Activated CD8-positive, alpha-beta memory T cell treated with anti-CD3 and anti-CD28 coated beads, Interleukin-2, amount 50 U/mL, for 1 hour (primary cell): ENCODE measurements around the gene IL23A.
"Not testable (repeated sequence)": the region's sequence is repeated elsewhere in the genome, so short reads cannot be mapped to it uniquely, and the experiment has no call there.

Source experiments
- DNase-seq: peaks from one replicate; pipeline ENCODE4 v3.0.0-alpha.2; 2020; ENCODE audit errors: extremely low read depth

Gene IL23A, protein sequence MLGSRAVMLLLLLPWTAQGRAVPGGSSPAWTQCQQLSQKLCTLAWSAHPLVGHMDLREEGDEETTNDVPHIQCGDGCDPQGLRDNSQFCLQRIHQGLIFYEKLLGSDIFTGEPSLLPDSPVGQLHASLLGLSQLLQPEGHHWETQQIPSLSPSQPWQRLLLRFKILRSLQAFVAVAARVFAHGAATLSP

DNA sequence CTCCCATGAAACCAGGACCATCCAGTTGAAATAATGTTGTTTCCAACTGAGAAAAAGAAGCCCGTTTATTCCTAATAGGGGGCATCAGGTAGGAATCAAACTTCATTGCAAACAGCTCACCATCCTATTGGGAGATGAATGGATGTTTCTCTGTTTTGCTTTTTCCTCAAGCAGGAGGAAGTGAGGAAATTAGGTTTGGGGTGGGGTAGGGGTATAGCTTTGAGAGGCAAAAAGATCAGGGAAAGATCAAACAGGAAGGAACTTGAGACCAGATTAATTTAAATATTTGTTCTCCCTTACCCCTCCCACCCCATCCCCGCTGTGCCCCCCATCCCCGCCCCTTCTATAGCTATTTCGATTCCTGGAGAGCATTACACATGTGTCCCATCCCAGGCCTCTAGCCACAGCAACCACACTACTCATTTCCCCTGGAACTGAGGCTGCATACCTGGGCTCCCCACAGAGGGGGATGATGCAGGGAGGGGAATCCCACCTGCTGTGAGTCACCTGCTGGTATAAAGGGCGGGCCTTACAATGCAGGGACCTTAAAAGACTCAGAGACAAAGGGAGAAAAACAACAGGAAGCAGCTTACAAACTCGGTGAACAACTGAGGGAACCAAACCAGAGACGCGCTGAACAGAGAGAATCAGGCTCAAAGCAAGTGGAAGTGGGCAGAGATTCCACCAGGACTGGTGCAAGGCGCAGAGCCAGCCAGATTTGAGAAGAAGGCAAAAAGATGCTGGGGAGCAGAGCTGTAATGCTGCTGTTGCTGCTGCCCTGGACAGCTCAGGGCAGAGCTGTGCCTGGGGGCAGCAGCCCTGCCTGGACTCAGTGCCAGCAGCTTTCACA is at the start of gene IL23A:
Gene IL23A, plus strand, starts transcription at position 577 of the 850 bp plus-strand sequence. Its CDS starts 161 bp downstream, at position 738.
- DNase-seq: peak; percentile 83

DNA sequence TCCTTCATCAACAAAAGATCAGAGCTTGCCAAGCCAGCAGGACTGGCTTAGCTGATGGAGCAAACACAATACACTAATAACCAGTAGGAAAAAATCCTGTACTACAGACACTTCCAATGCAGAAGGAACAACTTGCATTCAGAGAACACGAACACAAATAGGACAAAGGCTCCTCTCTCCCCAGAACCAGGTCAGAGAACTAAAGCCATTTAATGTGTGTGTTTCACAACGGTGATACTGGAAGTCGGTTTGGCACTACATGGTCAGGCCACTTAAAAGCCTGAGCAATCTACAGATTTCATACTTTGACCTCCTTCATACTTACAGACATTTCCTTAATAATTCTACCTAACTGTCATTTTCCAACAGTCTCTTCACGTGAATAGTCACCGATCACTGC is 44.9 kb upstream of the IL23A start:
- DNase-seq: no peak

DNA sequence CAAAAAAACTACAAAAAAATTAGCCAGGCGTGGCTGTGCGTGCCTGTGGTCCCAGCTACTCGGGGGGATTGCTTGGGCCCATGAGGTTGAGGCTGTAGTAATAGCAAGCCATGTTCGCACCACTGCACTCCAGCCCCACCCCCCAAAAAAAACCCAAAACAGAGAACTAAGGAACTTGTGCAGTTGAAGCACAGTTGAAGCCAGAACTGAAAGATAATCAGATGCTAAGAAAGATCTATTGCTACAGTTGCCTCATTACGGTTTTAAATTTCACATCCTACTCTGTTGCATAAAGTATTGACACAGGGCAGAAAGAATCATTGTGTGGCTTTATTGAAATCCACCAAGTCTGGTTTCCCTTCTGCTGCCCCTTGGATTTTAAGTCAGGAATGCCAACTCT is 42.4 kb upstream of the IL23A start:
- no peak for DNase-seq

DNA sequence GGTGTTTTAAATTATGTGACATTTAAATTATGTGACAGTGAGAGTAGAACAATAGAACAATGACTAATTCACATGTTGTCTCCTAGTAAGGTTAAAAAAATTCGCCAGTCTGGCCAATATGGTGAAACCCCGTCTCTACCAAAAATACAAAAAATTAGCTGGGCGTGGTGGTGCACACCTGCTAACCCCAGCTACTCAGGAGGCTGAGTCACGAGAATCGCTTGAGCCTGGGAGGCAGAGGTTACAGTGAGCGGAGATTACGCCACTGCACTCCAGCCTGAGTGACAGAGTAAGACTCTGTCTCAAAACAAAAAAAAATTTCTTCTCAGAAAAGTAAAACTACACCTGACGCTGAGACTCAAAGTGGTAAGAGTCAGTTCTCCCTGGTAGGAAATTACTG is 41.3 kb upstream of the IL23A start:
- no peak for DNase-seq

DNA sequence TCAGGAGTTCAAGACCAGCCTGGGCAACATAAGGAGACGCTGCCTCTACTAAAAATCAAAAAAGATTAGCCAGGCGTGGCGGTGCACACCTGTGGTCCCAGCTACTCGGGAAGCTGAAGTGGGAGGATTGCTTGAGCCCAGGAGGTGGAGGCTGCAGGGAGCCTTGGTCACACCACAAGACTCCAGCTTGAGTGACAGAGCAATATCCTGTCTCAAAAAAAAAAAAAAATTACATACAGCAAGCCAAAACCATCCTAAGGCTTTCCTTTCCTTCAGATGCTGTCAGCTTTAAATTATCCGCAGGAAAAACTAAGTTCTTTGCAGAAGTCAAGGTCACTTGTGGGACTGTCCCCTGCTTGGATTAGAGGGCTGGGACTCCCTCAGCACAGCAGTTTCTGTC is 39.9 kb upstream of the IL23A start:
- DNase-seq: no peak

DNA sequence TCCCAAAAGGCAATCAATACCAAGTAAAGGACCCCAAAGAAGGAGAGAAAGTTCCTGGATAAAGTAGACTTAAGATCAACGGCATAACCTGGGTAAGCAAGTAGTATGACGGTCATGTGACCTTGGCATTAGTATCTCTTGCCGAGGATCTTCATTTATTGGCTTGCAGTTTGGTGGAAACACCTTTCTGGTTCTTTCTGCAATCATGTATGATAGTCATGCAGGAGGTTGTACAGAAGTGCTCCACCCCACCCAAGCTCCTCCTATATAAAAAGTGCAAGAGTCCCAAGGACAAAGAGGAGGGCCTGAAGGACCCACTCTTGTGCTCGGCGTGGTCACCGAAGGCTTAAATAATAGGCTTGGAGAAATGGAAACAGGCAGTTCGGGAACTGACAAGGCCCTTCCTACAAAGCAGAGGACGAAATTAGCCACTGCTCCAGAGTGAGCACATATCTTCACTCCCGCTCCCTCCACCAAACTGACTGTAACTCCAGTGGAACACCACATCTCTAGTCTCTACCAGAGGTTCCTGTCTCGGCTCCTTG is 39.3 kb upstream of the IL23A start:
- DNase-seq: no peak

DNA sequence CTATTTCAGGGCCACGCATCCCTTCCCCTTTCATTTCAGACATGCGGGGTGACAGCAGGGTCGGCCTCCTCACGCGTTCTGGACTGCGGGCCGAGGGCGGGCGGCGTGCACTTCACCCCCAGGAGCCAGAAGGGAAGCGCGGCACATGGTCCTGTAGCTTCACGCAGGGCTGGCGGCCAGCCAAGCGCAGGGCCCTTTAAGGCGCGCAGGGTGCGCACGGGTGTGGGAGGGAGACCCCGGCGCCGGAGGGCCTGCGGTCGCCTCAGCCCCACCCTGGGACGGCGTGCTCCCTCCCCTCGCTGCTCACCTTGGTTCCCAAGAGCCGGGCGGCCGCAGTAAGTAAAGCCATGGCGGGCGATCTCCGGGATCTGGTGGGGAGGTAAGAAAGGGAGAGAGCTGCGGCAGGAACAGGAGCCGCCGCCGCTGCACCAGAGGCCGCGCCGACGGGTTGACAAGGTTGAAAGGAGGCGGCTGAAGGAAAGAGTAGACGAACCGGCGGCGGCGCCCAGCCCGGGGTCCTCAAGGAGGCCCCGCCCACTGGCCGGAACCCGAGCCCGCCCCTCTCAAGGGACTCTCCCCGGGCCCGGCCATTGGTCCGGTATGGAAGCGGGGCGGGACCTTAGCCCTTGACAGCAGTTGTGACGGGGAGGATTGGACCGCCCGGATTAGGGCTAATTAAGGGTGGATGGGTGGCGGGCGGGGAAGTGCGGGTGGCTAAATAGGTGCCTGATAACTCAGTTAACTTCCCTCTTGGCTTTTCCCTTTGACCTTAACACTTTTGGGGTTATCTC is 38.6 kb upstream of the IL23A start, which contains the start of gene CS:
Gene CS, minus strand, starts transcription at position 478 of the 791 bp plus-strand sequence. Its CDS starts 129 bp downstream, at position 349.
- peak; percentile 99 for DNase-seq

DNA sequence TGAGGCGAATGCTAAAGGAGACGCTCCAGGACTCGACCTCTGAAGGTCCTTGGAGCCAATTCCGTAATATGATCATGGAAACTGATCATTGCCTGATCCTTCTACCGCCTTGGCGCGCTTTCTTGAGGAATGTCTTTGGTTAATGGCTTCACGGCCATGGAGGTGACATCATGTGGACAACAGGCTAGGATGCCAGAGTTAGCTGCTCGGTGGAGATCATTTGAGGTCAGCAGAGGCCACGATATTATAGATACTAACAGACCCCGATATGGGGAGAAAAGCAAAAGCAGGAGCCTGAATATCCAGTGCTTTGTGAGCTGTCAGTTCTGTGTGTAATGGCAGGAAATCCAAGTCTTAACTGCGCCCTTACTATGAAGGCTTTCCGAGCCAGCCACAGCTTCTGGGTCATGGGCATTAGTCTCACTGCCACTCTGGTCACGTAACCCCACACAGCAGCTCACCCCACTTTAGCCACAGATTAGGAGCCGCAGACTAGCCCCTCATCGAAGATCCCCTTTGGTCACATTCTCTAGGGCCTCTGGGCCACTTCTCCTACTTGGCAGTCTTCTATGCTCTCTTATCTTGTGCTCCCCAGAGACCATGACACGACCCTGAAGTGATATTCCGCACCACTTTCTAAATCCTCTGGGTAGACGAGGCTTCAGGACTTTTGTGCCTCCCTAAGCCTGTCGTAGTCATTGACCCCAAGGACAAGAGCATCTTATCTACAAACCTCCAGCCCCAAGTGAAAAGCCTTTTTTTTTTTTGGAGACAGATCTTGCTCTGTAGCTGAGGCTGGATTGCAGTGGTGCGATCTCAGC is 37.8 kb upstream of the IL23A start:
- DNase-seq: no peak

DNA sequence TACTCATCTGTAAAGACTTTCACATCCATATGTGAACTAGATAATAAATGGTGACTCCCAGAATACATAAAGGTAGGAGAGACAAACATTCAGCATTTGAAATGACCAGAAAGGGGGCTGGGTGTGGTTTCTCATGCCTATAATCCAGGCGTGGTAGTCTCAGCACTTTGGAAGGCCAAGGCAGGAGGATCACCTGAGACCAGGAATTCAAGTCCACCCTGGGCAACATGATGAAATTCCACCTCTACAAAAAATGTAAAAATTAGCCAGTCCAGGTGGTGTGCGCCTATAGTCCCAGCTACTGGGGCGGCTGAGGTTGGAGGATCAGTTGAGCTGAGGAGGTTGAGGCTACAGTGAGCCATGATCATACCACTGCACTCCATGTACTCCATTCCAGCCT is 34.4 kb upstream of the IL23A start:
- no peak for DNase-seq

DNA sequence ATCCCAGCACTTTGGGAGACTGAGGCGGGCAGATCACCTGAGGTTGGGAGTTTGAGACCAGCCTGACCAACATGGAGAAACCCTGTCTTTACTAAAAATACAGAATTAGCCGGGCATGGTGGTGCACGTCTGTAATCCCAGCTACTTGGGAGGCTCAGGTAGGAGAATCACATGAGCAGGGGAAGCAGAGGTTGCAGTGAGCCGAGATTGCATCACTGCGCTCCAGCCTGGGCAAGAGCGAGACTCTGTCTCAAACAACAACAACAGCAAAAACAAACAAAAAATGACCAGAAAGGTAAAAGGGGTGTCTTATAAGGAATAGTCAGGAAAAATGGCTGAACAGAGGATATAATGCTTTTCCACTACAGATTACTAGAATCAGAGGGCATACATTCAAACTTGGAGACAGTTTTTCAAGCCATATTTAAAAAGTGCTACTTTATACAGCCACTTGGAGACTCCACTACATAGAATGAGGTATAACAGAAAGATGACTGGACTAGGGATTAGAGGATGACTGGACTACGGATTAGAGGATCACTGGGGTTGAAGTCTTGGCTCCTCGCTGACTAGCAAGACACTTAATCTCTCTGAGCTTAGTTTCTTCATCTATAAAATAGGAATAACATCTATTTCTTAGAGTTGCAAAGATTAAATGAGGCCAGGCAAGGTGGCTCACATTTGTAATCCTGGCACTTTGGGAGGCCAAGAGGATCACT is 33.7 kb upstream of the IL23A start:
- no peak for DNase-seq

DNA sequence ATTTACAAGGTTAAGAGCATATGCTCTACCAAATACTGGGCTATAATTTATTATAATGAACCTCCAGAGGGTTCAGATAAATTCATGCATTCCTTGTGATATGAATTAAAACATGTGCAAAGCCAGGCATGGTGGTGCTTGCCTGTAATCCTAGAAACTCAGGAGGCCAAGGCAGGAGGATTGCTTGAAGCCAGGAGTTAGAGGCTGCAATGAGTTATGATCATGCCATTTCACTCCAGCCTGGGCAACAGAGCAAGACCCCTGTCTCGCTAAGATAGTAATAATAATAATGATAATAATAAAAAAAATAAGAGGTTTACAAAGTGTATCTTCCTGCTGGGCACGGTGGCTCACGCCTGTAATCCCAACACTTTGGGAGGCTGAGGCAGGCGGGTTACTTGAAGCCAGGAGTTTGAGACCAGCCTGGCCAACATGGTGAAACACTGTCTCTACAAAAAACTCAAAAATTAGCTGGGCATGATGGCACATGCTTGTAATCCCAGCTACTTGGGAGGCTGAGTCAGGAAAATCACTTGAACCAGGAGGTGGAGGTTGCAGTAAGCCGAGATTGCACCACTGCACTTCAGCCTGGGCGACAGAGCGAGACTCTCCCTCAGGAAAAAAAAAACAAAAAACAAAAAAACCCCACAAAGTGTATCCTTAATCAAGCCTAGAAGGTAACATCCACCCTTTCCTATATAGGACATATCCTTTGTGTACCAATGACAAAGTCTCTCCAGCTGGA is 31.3 kb upstream of the IL23A start:
- DNase-seq: no peak

DNA sequence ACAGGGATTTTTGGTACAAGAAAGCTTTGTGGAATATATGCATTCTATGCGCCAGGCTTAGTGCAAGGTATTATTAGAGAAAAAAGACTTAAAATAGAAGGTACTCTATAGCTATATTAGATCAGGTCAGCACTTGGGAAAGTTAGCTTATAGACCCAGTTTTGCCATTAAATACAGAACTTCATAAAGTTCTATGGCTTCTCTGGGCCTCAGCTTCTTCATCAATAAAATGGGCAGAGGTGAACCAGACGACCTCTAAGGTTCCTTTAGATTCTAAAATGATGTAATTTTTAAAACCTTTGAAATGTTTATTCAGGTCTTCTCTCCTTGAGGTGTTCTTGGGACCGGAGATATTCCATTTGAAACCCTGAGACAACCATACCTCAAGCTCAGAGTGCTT is 30.0 kb upstream of the IL23A start:
- no peak for DNase-seq

DNA sequence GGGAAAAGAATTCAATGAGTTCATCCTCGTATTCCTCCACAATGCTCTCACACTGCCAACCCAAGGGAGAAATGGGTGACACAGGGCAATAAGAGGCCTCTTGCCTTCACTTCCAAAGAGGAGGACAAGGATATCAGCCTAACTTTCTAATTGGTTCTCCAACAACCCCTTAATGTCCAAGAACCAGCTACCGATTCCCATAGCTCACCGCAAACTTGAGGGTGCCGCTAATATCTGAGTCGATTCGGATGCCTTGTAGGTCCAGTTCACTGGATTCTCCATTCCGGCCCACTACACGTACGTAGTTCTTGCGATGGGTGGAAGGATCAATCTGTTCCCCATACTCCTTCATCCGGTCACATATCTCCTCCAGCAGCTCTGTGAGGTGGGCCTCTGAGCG is 27.7 kb upstream of the IL23A start:
- no peak for DNase-seq

DNA sequence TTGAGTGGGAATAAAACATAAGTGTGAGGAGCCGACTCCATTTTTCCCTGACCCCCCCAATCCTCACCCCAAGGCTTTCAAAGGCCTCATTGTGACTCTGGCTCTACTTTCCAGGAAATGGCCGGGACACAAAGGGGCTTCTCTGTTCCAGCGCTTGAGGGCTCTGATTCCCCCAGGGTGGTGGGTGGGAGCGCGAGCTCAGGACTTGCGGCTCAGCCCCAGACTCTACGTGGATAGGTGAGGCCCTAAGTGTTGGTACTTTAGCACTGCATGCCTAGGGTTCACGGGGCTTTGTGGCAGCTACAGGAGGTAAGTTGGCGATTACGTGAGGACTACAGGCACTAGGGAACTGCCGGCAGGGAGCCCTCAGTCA is 23.4 kb upstream of the IL23A start:
- no peak for DNase-seq

DNA sequence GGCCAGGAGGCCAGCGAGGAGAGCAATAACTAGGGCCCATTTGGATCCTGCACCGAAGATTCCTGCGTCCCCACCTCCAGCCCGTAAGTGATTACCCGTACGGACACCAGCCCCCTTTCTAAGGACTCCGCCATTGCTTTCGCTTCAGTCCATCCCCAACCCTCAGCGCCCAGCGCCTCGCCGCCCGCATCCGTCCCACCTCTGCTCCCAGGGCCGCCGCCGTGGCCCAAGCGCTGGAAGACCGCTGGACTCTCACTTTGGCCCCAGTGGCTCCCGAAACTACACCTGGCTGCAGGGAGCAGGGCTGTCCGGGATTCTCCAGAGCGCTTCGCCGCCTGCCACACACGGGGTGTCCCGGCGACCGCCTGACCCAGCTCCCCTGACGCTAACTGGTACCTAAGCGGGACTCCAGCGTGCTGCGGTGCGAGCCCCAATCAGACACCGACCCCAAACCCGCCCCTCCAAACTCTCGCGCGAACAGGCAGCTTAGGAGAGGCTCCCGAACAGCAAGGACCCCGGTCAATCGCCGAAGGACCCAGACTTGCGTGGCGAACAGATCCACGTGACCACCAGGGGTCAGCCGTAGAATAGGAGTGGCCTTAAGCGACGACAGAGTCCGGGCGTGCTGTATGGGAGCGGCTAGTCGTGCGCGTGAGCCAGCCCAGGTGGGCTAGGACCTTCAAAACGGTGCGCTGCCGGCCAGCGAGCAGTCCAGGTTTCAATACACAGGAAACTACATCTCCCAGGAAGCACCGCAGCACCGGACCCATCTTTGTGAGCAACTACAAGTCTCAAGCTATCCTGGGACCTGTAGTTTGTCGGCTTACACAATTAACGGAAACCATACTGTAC is 22.8 kb upstream of the IL23A start, which contains the start of gene CNPY2:
Gene CNPY2, minus strand, starts transcription at position 367 of the 852 bp plus-strand sequence. CDS start 771 bp downstream, outside the sequence.
- DNase-seq: peak; percentile 89

DNA sequence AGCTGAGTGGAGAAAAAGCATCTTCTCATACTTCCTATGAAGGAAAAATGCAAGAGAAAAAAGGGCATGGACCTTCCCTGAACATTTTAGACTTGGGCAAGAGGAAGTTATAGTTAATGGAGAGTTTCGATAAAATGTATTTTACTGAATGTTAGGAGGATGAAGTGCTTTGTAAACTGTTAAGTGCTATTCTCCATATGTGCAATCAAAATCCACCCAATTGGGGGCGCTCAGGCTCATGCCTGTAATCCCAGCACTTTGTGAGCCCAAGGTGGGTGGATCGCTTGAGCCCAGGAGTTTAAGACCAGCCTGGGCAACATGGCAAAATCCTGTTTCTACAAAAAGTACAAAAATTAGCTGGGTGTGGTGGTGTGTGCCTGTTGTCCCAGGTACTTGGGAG is 21.0 kb upstream of the IL23A start:
- DNase-seq: no peak

DNA sequence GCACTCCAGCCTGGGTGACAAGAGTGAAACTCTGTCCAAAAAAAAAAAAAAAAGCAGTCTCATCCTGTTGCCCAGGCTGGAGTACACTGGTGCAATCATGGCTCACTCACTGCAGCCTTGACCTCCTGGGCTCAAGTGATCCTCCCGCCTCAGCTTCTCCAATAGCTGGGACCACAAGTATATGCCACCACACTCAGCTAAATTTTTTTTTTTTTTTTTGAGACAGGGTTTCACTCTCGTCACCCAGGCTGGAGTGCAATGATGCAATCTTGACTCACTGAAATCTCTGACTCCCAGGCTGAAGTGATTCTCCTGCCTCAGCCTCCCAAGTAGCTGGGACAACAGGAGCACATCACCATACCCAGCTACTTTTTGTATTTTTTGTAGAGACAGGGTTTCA is 17.7 kb upstream of the IL23A start:
- DNase-seq: no peak

DNA sequence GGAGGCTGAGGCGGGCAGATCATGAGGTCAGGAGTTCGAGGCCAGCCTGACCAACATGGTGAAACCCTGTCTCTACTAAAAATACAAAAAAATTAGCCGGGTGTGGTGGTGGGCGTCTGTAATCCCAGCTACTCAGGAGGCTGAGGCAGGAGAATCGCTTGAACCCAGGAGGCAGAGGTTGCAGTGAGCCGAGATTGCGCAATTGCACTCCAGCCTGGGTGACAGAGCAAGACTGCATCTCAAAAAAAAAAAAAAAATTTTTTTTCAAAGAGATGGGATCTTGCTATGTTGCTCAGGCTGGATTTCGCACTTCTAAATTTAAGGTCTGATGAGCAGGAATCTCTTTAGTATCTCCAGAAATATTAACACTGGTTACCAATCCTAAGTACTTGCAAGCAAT is 17.1 kb upstream of the IL23A start:
- not testable (repeated sequence) for DNase-seq

DNA sequence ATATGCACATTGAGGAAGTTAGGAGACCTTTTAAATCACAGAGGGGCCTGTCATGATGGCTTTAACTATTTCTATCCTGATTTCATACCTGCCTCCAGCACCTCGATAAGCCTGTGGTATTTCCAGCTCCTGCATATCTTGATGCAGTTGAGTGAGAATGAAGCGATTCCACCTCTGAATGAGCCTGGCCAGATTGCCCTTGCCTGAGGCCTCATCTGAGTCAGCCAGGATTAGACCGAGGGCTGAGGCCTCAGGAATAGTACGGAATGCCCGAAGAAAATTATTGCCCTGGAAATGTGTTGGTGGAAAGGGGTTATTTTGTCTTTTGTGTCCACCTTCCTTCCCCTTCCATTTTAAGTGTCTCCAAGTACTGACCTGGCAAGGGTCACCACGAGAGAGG is 14.5 kb upstream of the IL23A start:
- DNase-seq: no peak
